AG04449 (cell line): ENCODE data around the gene SDHA.

ENCODE experiments used
- CTCF ChIA-PET: fragments of 350-600 bp; formaldehyde crosslinking; extraction: SDS; loops from one replicate; lab custom pipeline; 2021; ENCODE audit warnings: antibody characterized with exemption; lab: Yijun Ruan, JAX
- POLR2A ChIA-PET: fragments of 400-600, 350-600 bp; formaldehyde crosslinking; extraction: SDS; loops from one replicate; lab custom pipeline; 2020; ENCODE audit warnings: antibody characterized with exemption, inconsistent platforms; lab: Yijun Ruan, JAX
- DNase-seq: peaks from one replicate; pipeline ENCODE4 v3.0.0-alpha.2; 2010; ENCODE audit warnings: low read depth, low spot score
- H3K4me3 ChIP-seq: 2 replicates; pipeline ENCODE4 v1.5.1; 2011; ENCODE audit warnings: low read depth, mild to moderate bottlenecking, control low read depth, low read length
- TF ChIP-seq, protein P1 (sequence below): IDR thresholded peaks from one replicate; pipeline ENCODE4 v1.5.1; 2011; ENCODE audit warnings: mild to moderate bottlenecking, moderate library complexity, low read length, control low read depth, inconsistent platforms; ENCODE audit not compliant: insufficient read depth; ENCODE audit errors: missing control alignments

SDHA gene

GRCh38 chr5:191949-192690, 26.0 kb upstream of the SDHA start:
- POLR2A ChIA-PET: interaction anchor here (0.6 kb wide), 1 partner anchor 28 kb away, joined by 3 read pairs; no protein-coding TSS in a partner anchor
- TF ChIP-seq, protein P1, sequence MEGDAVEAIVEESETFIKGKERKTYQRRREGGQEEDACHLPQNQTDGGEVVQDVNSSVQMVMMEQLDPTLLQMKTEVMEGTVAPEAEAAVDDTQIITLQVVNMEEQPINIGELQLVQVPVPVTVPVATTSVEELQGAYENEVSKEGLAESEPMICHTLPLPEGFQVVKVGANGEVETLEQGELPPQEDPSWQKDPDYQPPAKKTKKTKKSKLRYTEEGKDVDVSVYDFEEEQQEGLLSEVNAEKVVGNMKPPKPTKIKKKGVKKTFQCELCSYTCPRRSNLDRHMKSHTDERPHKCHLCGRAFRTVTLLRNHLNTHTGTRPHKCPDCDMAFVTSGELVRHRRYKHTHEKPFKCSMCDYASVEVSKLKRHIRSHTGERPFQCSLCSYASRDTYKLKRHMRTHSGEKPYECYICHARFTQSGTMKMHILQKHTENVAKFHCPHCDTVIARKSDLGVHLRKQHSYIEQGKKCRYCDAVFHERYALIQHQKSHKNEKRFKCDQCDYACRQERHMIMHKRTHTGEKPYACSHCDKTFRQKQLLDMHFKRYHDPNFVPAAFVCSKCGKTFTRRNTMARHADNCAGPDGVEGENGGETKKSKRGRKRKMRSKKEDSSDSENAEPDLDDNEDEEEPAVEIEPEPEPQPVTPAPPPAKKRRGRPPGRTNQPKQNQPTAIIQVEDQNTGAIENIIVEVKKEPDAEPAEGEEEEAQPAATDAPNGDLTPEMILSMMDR: no peak
- H3K4me3 ChIP-seq: no peak overlapping the region
- CTCF ChIA-PET: interaction anchor here (0.8 to 2.0 kb wide), 4 partner anchors 8 to 239 kb away, joined by 3 to 6 read pairs (median 4); no protein-coding TSS in a partner anchor
- no peak for DNase-seq

GRCh38 chr5:192691-192969, 25.5 kb upstream of the SDHA start:
- TF ChIP-seq, protein P1: no peak
- POLR2A ChIA-PET: interaction anchor here (0.6 kb wide), 1 partner anchor 27 kb away, joined by 3 read pairs; no protein-coding TSS in a partner anchor
- CTCF ChIA-PET: no interaction called here
- no peak for DNase-seq
- no peak overlapping the region for H3K4me3 ChIP-seq

- CTCF ChIA-PET: interaction anchor here (1.4 kb wide), 1 partner anchor 14 kb away, joined by 3 read pairs; no protein-coding TSS in a partner anchor
- POLR2A ChIA-PET: interaction anchor here (0.6 kb wide), 1 partner anchor 26 kb away, joined by 3 read pairs; no protein-coding TSS in a partner anchor
- no peak for DNase-seq
- no peak overlapping the region for H3K4me3 ChIP-seq
- TF ChIP-seq, protein P1: no peak
These were observed 24.9 kb upstream of the SDHA start for GRCh38 chr5:192970-193831.

GRCh38 chr5:194102-194501, 24.0 kb upstream of the SDHA start:
- TF ChIP-seq, protein P1: no peak
- no peak overlapping the region for H3K4me3 ChIP-seq
- DNase-seq: no peak
- POLR2A ChIA-PET: no interaction called here
- CTCF ChIA-PET: interaction anchor here (1.1 to 1.4 kb wide), 2 partner anchors 10 to 13 kb away, joined by 3 read pairs; no protein-coding TSS in a partner anchor

DNA sequence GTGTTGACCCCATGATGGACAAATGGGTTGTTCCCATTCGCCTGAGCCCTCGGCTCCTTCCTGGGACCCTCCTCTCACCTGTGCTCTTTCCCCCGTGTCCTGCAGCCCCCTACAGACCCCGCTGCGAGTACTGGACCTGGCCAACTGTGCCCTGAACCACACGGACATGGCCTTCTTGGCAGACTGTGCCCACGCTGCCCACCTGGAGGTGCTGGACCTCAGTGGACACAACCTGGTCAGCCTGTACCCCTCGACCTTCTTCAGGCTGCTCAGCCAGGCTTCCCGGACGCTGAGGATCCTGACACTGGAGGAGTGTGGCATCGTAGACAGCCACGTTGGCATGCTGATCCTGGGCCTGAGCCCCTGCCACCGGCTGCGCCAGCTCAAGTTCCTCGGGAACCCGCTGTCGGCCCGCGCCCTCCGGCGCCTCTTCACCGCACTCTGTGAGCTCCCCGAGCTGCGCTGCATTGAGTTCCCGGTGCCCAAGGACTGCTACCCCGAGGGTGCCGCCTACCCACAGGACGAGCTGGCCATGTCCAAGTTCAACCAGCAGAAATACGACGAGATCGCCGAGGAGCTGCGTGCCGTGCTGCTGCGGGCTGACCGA, 23.4 kb upstream of the SDHA start:
- ChIA-PET POLR2A (no interaction called here), CTCF (interaction anchor here (1.1 to 1.4 kb wide), 2 partner anchors 9 to 13 kb away, joined by 3 read pairs; no protein-coding TSS in a partner anchor)
- TF ChIP-seq, protein P1: no peak
- H3K4me3 ChIP-seq: no peak overlapping the region
- DNase-seq: no peak
